Hematopoietic multipotent progenitor cell treated with erythropoietin and hydrocortisone succinate and interleukin-3 and kit ligand, for 8 days (in vitro differentiated cells): ENCODE measurements around the gene TAS2R41.
"Not testable (repeated sequence)": the region's sequence is repeated elsewhere in the genome, so short reads cannot be mapped to it uniquely, and the experiment has no call there.

ENCODE experiments used
- DNase-seq: peaks from one replicate; pipeline ENCODE4 v3.0.0-alpha.2; 2015

Gene TAS2R41

GRCh38 chr7:143522309-143522916, 44.7 kb downstream of the TAS2R41 start:
- not testable (repeated sequence) for DNase-seq
